Keratinocyte (primary cell): ENCODE results near the gene TFR2. TPM values are rescaled to one million over a fixed set of nuclear protein-coding genes. Genes with fewer than 3 reads are reported as not detected.

Source experiments
- DNase-seq: peaks from one replicate; pipeline ENCODE4 v3.0.0-alpha.2; 2011; ENCODE audit warnings: low read depth, missing footprints, low spot score
- FAIRE-seq: peaks from 2 replicates; lab custom pipeline; 2011; peaks lifted over from hg19 to GRCh38; lab: Jason Lieb, UNC
- H2AFZ ChIP-seq: 2 replicates; pipeline ENCODE4 v1.6.0; 2012; ENCODE audit warnings: low read length, control low read depth, inconsistent platforms; ENCODE audit not compliant: control insufficient read depth
- H3K27ac ChIP-seq: 2 replicates; pipeline ENCODE4 v1.5.1; 2011; ENCODE audit warnings: low read length; ENCODE audit not compliant: control insufficient read depth, insufficient read depth
- H3K27me3 ChIP-seq: 3 replicates; pipeline ENCODE4 v1.6.0; 2011; ENCODE audit warnings: low read length; ENCODE audit not compliant: control insufficient read depth, insufficient read depth; ENCODE audit errors: extremely low read depth
- H3K36me3 ChIP-seq, 2 experiments: 2 replicates in 1 of 2; 3 replicates in 1 of 2; pipeline ENCODE4 v1.5.1; 2011; ENCODE audit warnings: low read length in 2 of 2, mild to moderate bottlenecking in 1 of 2; ENCODE audit not compliant: control insufficient read depth in 2 of 2, insufficient read depth in 2 of 2; ENCODE audit errors: extremely low read depth in 1 of 2
- H3K4me1 ChIP-seq: 3 replicates; pipeline ENCODE4 v1.5.1; 2011; ENCODE audit warnings: low read length; ENCODE audit not compliant: control insufficient read depth, insufficient read depth; ENCODE audit errors: extremely low read depth
- H3K4me2 ChIP-seq: 3 replicates; pipeline ENCODE4 v1.6.0; 2011; ENCODE audit warnings: low read depth, low read length; ENCODE audit not compliant: control insufficient read depth, insufficient read depth; ENCODE audit errors: extremely low read depth
- H3K4me3 ChIP-seq, 3 experiments: fragments of 200-600 bp in 1 of 3; sonication (generic) in 1 of 3; 2 replicates in 2 of 3; 3 replicates in 1 of 3; pipeline ENCODE4 v1.5.1; 2011 to 2016; ENCODE audit warnings: low read length in 3 of 3, mild to moderate bottlenecking in 3 of 3, control low read depth in 2 of 3, inconsistent platforms in 1 of 3, low read depth in 1 of 3, mixed read lengths in 1 of 3, mixed run types in 1 of 3, moderate library complexity in 1 of 3; ENCODE audit not compliant: control insufficient read depth in 2 of 3, insufficient read depth in 2 of 3; ENCODE audit errors: extremely low read depth in 1 of 3
- H3K79me2 ChIP-seq: 2 replicates; pipeline ENCODE4 v1.6.0; 2012; ENCODE audit warnings: low read length; ENCODE audit not compliant: control insufficient read depth, insufficient read depth
- H3K9ac ChIP-seq: 3 replicates; pipeline ENCODE4 v1.6.0; 2011; ENCODE audit warnings: low read length; ENCODE audit not compliant: control insufficient read depth, insufficient read depth; ENCODE audit errors: extremely low read depth
- H3K9me1 ChIP-seq: 3 replicates; pipeline ENCODE4 v1.6.0; 2011; ENCODE audit warnings: low read length; ENCODE audit not compliant: control insufficient read depth, insufficient read depth; ENCODE audit errors: extremely low read depth
- H3K9me3 ChIP-seq: 2 replicates; pipeline ENCODE4 v1.5.1; 2012; ENCODE audit warnings: low read depth, low read length; ENCODE audit not compliant: control insufficient read depth
- H4K20me1 ChIP-seq: 3 replicates; pipeline ENCODE4 v1.6.0; 2011; ENCODE audit warnings: low read length; ENCODE audit not compliant: control insufficient read depth, insufficient read depth; ENCODE audit errors: extremely low read depth
- CTCF ChIP-seq, 3 experiments: IDR thresholded peaks in 1 of 3; conservative IDR thresholded peaks in 1 of 3; optimal IDR thresholded peaks in 1 of 3; 2 replicates in 2 of 3; 3 replicates in 1 of 3; pipeline versions ENCODE3 to v1.5.1; 2011; ENCODE audit warnings: low read length in 3 of 3, mild to moderate bottlenecking in 3 of 3, moderate library complexity in 2 of 3, control low read depth in 1 of 3, inconsistent platforms in 1 of 3; ENCODE audit not compliant: insufficient read depth in 2 of 3; ENCODE audit errors: extremely low read depth in 1 of 3
- EZH2 ChIP-seq: IDR thresholded peaks from one replicate; pipeline ENCODE4 v1.6.1; 2012; ENCODE audit warnings: inconsistent platforms, mild to moderate bottlenecking, low read length, moderate library complexity
- dilution Hi-C: fragments of 300-500 bp; cut with MboI; formaldehyde crosslinking; loops from one replicate; pipeline ENCODE4 v1.7.0; 2020; ENCODE audit warnings: low sequenced_read_pairs; ENCODE audit not compliant: extremely low pct_ligation_motif_present
- polyA plus RNA-seq, 5 experiments: library from polyadenylated mRNA; depleted of rRNA in 3 of 5; stranded (reverse) in 3 of 5; stranded (forward) in 1 of 5; unstranded in 1 of 5; fragments of >200 nt; gene quantifications; 1 replicate in 1 of 5; 2 replicates in 3 of 5; 3 replicates in 1 of 5; pipeline versions ENCODE4 v1.2.1 to v1.2.3, GENCODE V29; 2011 to 2012; ENCODE audit warnings: missing spikeins in 2 of 5, low read depth in 1 of 5, low replicate concordance in 1 of 5

The TFR2 gene
- polyA plus RNA-seq, 1 donor (not counting 4 experiments of a cell fraction or from before 2014, with no cell fraction given) = 0.12 TPM

GRCh38 chr7:100603726-100604027 lies 37.7 kb downstream of the TFR2 start:
- Histone ChIP-seq H3K36me3 (no peaks in the 10 kb centered on the region), H2AFZ (peak overlapping the region; percentile 66), H3K9me3 (no peaks in the 10 kb centered on the region), H3K27ac (no peak overlapping the region), H3K4me3 (peak overlapping the region in 2 of 3 experiments; percentile 27 to 54), H3K79me2 (no peaks in the 10 kb centered on the region), H3K4me2 (peak overlapping the region; percentile 73), H3K4me1 (peaks cover 6% of the 10 kb centered on the region), H3K9me1 (no peaks in the 10 kb centered on the region), H3K27me3 (no peaks in the 10 kb centered on the region), H3K9ac (no peak overlapping the region), H4K20me1 (no peaks in the 10 kb centered on the region)
- FAIRE-seq (no peak), DNase-seq (no peak)
- TF ChIP-seq EZH2 (no peak), CTCF (optimal IDR thresholded peaks at IDR 0.05 in 1 of 3, IDR thresholded peaks at IDR 0.05 in 1 of 3, conservative IDR thresholded peaks at IDR 0.05 in 1 of 3; ENCODE audit: extremely low read depth in 1 of 3, insufficient read depth in 2 of 3, low read length in 3 of 3) (no peak)
- dilution Hi-C loops = no loop called here

- dilution Hi-C loops = no loop called here
- DNase-seq (no peak), FAIRE-seq (no peak)
- Histone ChIP-seq H2AFZ (no peak overlapping the region), H3K4me1 (peaks cover 6% of the 10 kb centered on the region), H3K4me3 (no peak overlapping the region), H4K20me1 (no peaks in the 10 kb centered on the region), H3K27ac (no peak overlapping the region), H3K36me3 (no peaks in the 10 kb centered on the region), H3K27me3 (no peaks in the 10 kb centered on the region), H3K9me3 (no peaks in the 10 kb centered on the region), H3K79me2 (no peaks in the 10 kb centered on the region), H3K9ac (no peak overlapping the region), H3K4me2 (no peak overlapping the region), H3K9me1 (no peaks in the 10 kb centered on the region)
- no peak for TF ChIP-seq CTCF (optimal IDR thresholded peaks at IDR 0.05 in 1 of 3, IDR thresholded peaks at IDR 0.05 in 1 of 3, conservative IDR thresholded peaks at IDR 0.05 in 1 of 3; ENCODE audit: extremely low read depth in 1 of 3, insufficient read depth in 2 of 3, low read length in 3 of 3)
- no peak for TF ChIP-seq EZH2
These were observed 38.2 kb downstream of the TFR2 start for GRCh38 chr7:100602889-100603725.
